SU-DHL-6 (cell line): ENCODE results near the gene YAF2.

Source experiments
- H2AFZ ChIP-seq: fragments of 200-600 bp; sonication (generic); 2 replicates; pipeline ENCODE4 v1.6.1; 2014; ENCODE audit warnings: low read depth, mild to moderate bottlenecking, moderate library complexity, mixed read lengths, antibody characterized with exemption, low read length; ENCODE audit not compliant: severe bottlenecking
- H3F3A ChIP-seq: fragments of 200-600 bp; shearing (Covaris generic); 2 replicates; pipeline ENCODE4 v1.6.0; 2016; ENCODE audit warnings: antibody characterized with exemption, mild to moderate bottlenecking; ENCODE audit not compliant: insufficient read depth
- H3K27ac ChIP-seq: fragments of 200-600 bp; sonication (generic); 2 replicates; pipeline ENCODE4 v1.5.1; 2016; ENCODE audit warnings: low read depth, mild to moderate bottlenecking, low read length, moderate library complexity, mixed read lengths
- H3K27me3 ChIP-seq: fragments of 200-600 bp; sonication (generic), shearing (Covaris generic); 2 replicates; pipeline ENCODE4 v1.6.0; 2014; ENCODE audit warnings: mild to moderate bottlenecking, low read length
- H3K36me3 ChIP-seq: fragments of 200-600 bp; sonication (generic); 2 replicates; pipeline ENCODE4 v1.6.1; 2014; ENCODE audit warnings: mild to moderate bottlenecking, low read length, mixed read lengths
- H3K4me2 ChIP-seq: fragments of 300-600, 200-600 bp; shearing (Covaris generic), sonication (generic); 2 replicates; pipeline ENCODE4 v1.6.0; 2014; ENCODE audit warnings: low read length, low read depth, mild to moderate bottlenecking; ENCODE audit not compliant: poor library complexity, severe bottlenecking
- H3K4me3 ChIP-seq: fragments of 200-600 bp; sonication (generic); 2 replicates; pipeline ENCODE4 v1.5.1; 2014; ENCODE audit warnings: antibody characterized with exemption, low read length, mild to moderate bottlenecking, mixed read lengths; ENCODE audit not compliant: insufficient read depth, poor library complexity, severe bottlenecking
- H3K79me2 ChIP-seq: fragments of 200-600 bp; sonication (generic); 2 replicates; pipeline ENCODE4 v1.6.1; 2014; ENCODE audit warnings: mild to moderate bottlenecking, low read length, moderate library complexity; ENCODE audit not compliant: insufficient read depth
- H3K9ac ChIP-seq: fragments of 200-600 bp; sonication (generic); 2 replicates; pipeline ENCODE4 v1.7.0; 2014; ENCODE audit warnings: mild to moderate bottlenecking, low read length
- H3K9me2 ChIP-seq: fragments of 200-600 bp; sonication (generic); replicated peaks from 2 replicates; pipeline ENCODE4 v1.6.1; 2014; ENCODE audit warnings: low read length; ENCODE audit not compliant: insufficient read depth
- H3K9me3 ChIP-seq: fragments of 200-600 bp; sonication (generic); 2 replicates; pipeline ENCODE4 v1.6.1; 2014; ENCODE audit warnings: low read length, mixed read lengths; ENCODE audit not compliant: insufficient read depth
- H4K20me1 ChIP-seq: fragments of 200-600 bp; sonication (generic); 2 replicates; pipeline ENCODE4 v1.6.1; 2014; ENCODE audit warnings: low read depth, mild to moderate bottlenecking, antibody characterized with exemption, low read length, moderate library complexity, mixed read lengths
- CTCF ChIP-seq: fragments of 200-600 bp; sonication (generic); IDR thresholded peaks from one replicate; pipeline ENCODE4 v1.5.1; 2017; ENCODE audit warnings: antibody characterized with exemption, mild to moderate bottlenecking, low read length, moderate library complexity; ENCODE audit not compliant: insufficient read depth, poor library complexity, severe bottlenecking
- EZH2phosphoT487 ChIP-seq: fragments of 200-600 bp; sonication (generic), shearing (Covaris generic); conservative IDR thresholded peaks from 2 replicates; pipeline ENCODE4 v1.6.1; 2018; ENCODE audit warnings: mild to moderate bottlenecking, antibody characterized with exemption, low read length, moderate library complexity, mixed read lengths

The YAF2 gene

GRCh38 chr12:42262271-42262670 lies 24.2 kb upstream of the YAF2 start:
- no peaks in the 10 kb centered on the region for H3K9me3 ChIP-seq
- no peak overlapping the region for H3K27ac ChIP-seq
- H3K4me3 ChIP-seq = no peak overlapping the region
- H3K27me3 ChIP-seq = no peaks in the 10 kb centered on the region
- H3K9me2 ChIP-seq = no peaks in the 10 kb centered on the region
- TF ChIP-seq EZH2phosphoT487 (no peak), CTCF (no peak)
- H3F3A ChIP-seq = no peaks in the 10 kb centered on the region
- no peak overlapping the region for H2AFZ ChIP-seq
- H3K4me2 ChIP-seq = no peak overlapping the region
- no peaks in the 10 kb centered on the region for H3K36me3 ChIP-seq
- H3K79me2 ChIP-seq = no peaks in the 10 kb centered on the region
- no peaks in the 10 kb centered on the region for H4K20me1 ChIP-seq
- no peak overlapping the region for H3K9ac ChIP-seq

- Histone ChIP-seq H3K4me3 (no peak overlapping the region), H3K9ac (no peak overlapping the region), H3K9me2 (no peaks in the 10 kb centered on the region), H3K36me3 (no peaks in the 10 kb centered on the region), H4K20me1 (no peaks in the 10 kb centered on the region), H3F3A (no peaks in the 10 kb centered on the region), H3K27ac (no peak overlapping the region), H3K27me3 (no peaks in the 10 kb centered on the region), H3K9me3 (no peaks in the 10 kb centered on the region), H3K79me2 (no peaks in the 10 kb centered on the region), H3K4me2 (no peak overlapping the region), H2AFZ (no peak overlapping the region)
- TF ChIP-seq CTCF (no peak), EZH2phosphoT487 (no peak)
Measured at GRCh38 chr12:42261708-42262107, 23.7 kb upstream of the YAF2 start.

- H3K27ac ChIP-seq = no peak overlapping the region
- no peaks in the 10 kb centered on the region for H3K9me2 ChIP-seq
- no peaks in the 10 kb centered on the region for H3K79me2 ChIP-seq
- no peaks in the 10 kb centered on the region for H3F3A ChIP-seq
- H3K9me3 ChIP-seq = no peaks in the 10 kb centered on the region
- H2AFZ ChIP-seq = no peak overlapping the region
- TF ChIP-seq CTCF (no peak), EZH2phosphoT487 (no peak)
- no peak overlapping the region for H3K9ac ChIP-seq
- H4K20me1 ChIP-seq = no peaks in the 10 kb centered on the region
- H3K36me3 ChIP-seq = no peaks in the 10 kb centered on the region
- H3K4me2 ChIP-seq = no peak overlapping the region
- H3K27me3 ChIP-seq = no peaks in the 10 kb centered on the region
- H3K4me3 ChIP-seq = no peak overlapping the region
Measured at GRCh38 chr12:42260518-42260917, 22.5 kb upstream of the YAF2 start.
